SK-N-SH (cell line): ENCODE results near the gene ZHX3. TPM values are rescaled to one million over a fixed set of nuclear protein-coding genes. Genes with fewer than 3 reads are reported as not detected.

Source experiments
- CTCF ChIA-PET: fragments of 300-600, 350-600 bp; formaldehyde crosslinking; extraction: SDS; loops from one replicate; lab custom pipeline; 2021; lab: Yijun Ruan, JAX
- POLR2A ChIA-PET: fragments of 350-600 bp; sonication (Branson Sonifier 250); formaldehyde crosslinking; extraction: SDS; loops from one replicate; lab custom pipeline; 2020; ENCODE audit warnings: antibody characterized with exemption, inconsistent platforms; lab: Yijun Ruan, JAX
- DNase-seq: peaks from one replicate; pipeline ENCODE4 v3.0.0; 2012
- H2AFZ ChIP-seq: fragments of 200-600 bp; sonication (generic); 2 replicates; pipeline ENCODE4 v1.8.1; 2016; ENCODE audit warnings: antibody characterized with exemption, mild to moderate bottlenecking, low read depth
- H3F3A ChIP-seq: fragments of 200-600 bp; sonication (generic); replicated peaks from 2 replicates; pipeline ENCODE3; 2016; ENCODE audit warnings: antibody characterized with exemption, mild to moderate bottlenecking; ENCODE audit not compliant: insufficient read depth
- H3K27ac ChIP-seq, 2 experiments: fragments of 200-500 bp in 1 of 2; fragments of 200-600 bp in 1 of 2; sonication (Bioruptor generic) in 1 of 2; sonication (generic), shearing (Covaris generic) in 1 of 2; 2 replicates each; pipeline versions ENCODE4 v1.5.1 to v1.6.1; 2014 to 2016; ENCODE audit warnings: low read depth in 2 of 2, inconsistent platforms in 1 of 2, low read length in 1 of 2, mild to moderate bottlenecking in 1 of 2, mixed read lengths in 1 of 2
- H3K27me3 ChIP-seq: fragments of 200-600 bp; sonication (generic), shearing (Covaris generic); 2 replicates; pipeline ENCODE4 v1.6.1; 2016; ENCODE audit warnings: mixed run types; ENCODE audit not compliant: insufficient read depth
- H3K36me3 ChIP-seq, 2 experiments: fragments of 200-500 bp in 1 of 2; fragments of 200-600 bp in 1 of 2; sonication (Bioruptor generic) in 1 of 2; sonication (generic) in 1 of 2; replicated peaks in 1 of 2; 2 replicates each; pipeline versions ENCODE3 to v1.5.1; 2014 to 2016; ENCODE audit warnings: low read length in 1 of 2, mild to moderate bottlenecking in 1 of 2; ENCODE audit not compliant: insufficient read depth in 2 of 2, control insufficient read depth in 1 of 2
- H3K4me1 ChIP-seq, 2 experiments: fragments of 200-500 bp in 1 of 2; fragments of 200-600 bp in 1 of 2; sonication (Bioruptor generic) in 1 of 2; sonication (generic), shearing (Covaris generic) in 1 of 2; 2 replicates each; pipeline versions ENCODE4 v1.5.1 to v1.6.1; 2014 to 2016; ENCODE audit warnings: low read depth in 1 of 2, low read length in 1 of 2, mixed run types in 1 of 2; ENCODE audit not compliant: insufficient read depth in 2 of 2, control insufficient read depth in 1 of 2
- H3K4me2 ChIP-seq: fragments of 200-600 bp; sonication (generic), shearing (Covaris generic); 2 replicates; pipeline ENCODE4 v1.6.1; 2017; ENCODE audit warnings: mixed run types
- H3K4me3 ChIP-seq, 2 experiments: fragments of 200-500 bp in 1 of 2; fragments of 200-600 bp in 1 of 2; sonication (Bioruptor generic) in 1 of 2; sonication (generic), shearing (Covaris generic) in 1 of 2; 2 replicates each; pipeline versions ENCODE4 v1.5.1 to v1.8.1; 2014 to 2016; ENCODE audit warnings: low read depth in 2 of 2, inconsistent platforms in 1 of 2, low read length in 1 of 2, mild to moderate bottlenecking in 1 of 2, mixed read lengths in 1 of 2, moderate library complexity in 1 of 2
- H3K79me2 ChIP-seq: fragments of 200-600 bp; sonication (generic); 2 replicates; pipeline ENCODE4 v1.8.1; 2017; ENCODE audit warnings: mild to moderate bottlenecking; ENCODE audit not compliant: insufficient read depth
- H3K9ac ChIP-seq: fragments of 200-600 bp; sonication (generic); 2 replicates; pipeline ENCODE4 v1.6.1; 2017; ENCODE audit warnings: mixed run types
- H3K9me2 ChIP-seq: fragments of 200-600 bp; sonication (generic); 2 replicates; pipeline ENCODE4 v1.6.1; 2017; ENCODE audit warnings: mixed run types
- H3K9me3 ChIP-seq: fragments of 200-600 bp; sonication (generic); 2 replicates; pipeline ENCODE4 v1.6.1; 2017; ENCODE audit warnings: mixed run types, mild to moderate bottlenecking, moderate library complexity
- H4K20me1 ChIP-seq: fragments of 200-600 bp; sonication (generic); 2 replicates; pipeline ENCODE4 v1.6.1; 2017; ENCODE audit warnings: mild to moderate bottlenecking, mixed run types; ENCODE audit not compliant: insufficient read depth
- CHD2 ChIP-seq: fragments of 150-350 bp; IDR thresholded peaks from 2 replicates; pipeline ENCODE4 v1.6.1; 2018; ENCODE audit warnings: low read length; ENCODE audit not compliant: partially characterized antibody
- ELF1 ChIP-seq: IDR thresholded peaks from 2 replicates; pipeline ENCODE4 v1.4.0; 2012
- EZH2phosphoT487 ChIP-seq: fragments of 200-600 bp; sonication (generic); IDR thresholded peaks from 2 replicates; pipeline ENCODE4 v1.6.1; 2017; ENCODE audit warnings: low read depth, mixed run types, mild to moderate bottlenecking, antibody characterized with exemption, moderate library complexity, borderline replicate concordance
- GABPA ChIP-seq: IDR thresholded peaks from 2 replicates; pipeline ENCODE4 v1.4.0; 2012; ENCODE audit warnings: low read depth, mild to moderate bottlenecking
- IRF3 ChIP-seq: fragments of 150-350 bp; IDR thresholded peaks from 2 replicates; pipeline ENCODE4 v1.6.1; 2016; ENCODE audit warnings: mild to moderate bottlenecking, low read depth, low read length
- JUND ChIP-seq: IDR thresholded peaks from 2 replicates; pipeline ENCODE4 v1.4.0; 2012
- MEF2A ChIP-seq: IDR thresholded peaks from 2 replicates; pipeline ENCODE4 v1.4.0; 2012; ENCODE audit warnings: low read depth, borderline replicate concordance
- MXI1 ChIP-seq: IDR thresholded peaks from 2 replicates; pipeline ENCODE4 v1.6.1; 2012; ENCODE audit warnings: mild to moderate bottlenecking, low read depth, low read length, improper control_type of control experiment
- NFIC ChIP-seq: IDR thresholded peaks from 2 replicates; pipeline ENCODE4 v1.4.0; 2012; ENCODE audit warnings: borderline replicate concordance
- PBX3 ChIP-seq: IDR thresholded peaks from 2 replicates; pipeline ENCODE4; 2012
- RAD21 ChIP-seq: IDR thresholded peaks from 2 replicates; pipeline ENCODE4 v1.6.1; 2012; ENCODE audit warnings: mild to moderate bottlenecking, low read length
- REST ChIP-seq: IDR thresholded peaks from 2 replicates; pipeline ENCODE4 v1.6.1; 2012; ENCODE audit warnings: mild to moderate bottlenecking, low read depth, low read length, moderate library complexity
- RXRA ChIP-seq: IDR thresholded peaks from 2 replicates; pipeline ENCODE4 v1.4.0; 2012; ENCODE audit warnings: low read depth, mild to moderate bottlenecking, borderline replicate concordance
- TAF1 ChIP-seq: IDR thresholded peaks from 2 replicates; pipeline ENCODE4 v1.6.1; 2012; ENCODE audit warnings: low read depth, mild to moderate bottlenecking, low read length, moderate library complexity, borderline replicate concordance
- TCF12 ChIP-seq: IDR thresholded peaks from 2 replicates; pipeline ENCODE4 v1.4.0; 2012
- TEAD4 ChIP-seq: IDR thresholded peaks from 2 replicates; pipeline ENCODE4 v1.4.0; 2012; ENCODE audit warnings: mild to moderate bottlenecking, borderline replicate concordance; ENCODE audit not compliant: insufficient read depth
- USF1 ChIP-seq: IDR thresholded peaks from 2 replicates; pipeline ENCODE4 v1.4.0; 2012; ENCODE audit warnings: low read depth, borderline replicate concordance
- whole genome bisulfite sequencing: methylation state at CpG from one replicate; pipeline ENCODE4 v1.1.6; 2017; ENCODE audit warnings: low lambda C conversion rate; 5-methylcytosine and 5-hydroxymethylcytosine counted together
- polyA plus RNA-seq, 3 experiments: library from polyadenylated mRNA; depleted of rRNA; stranded (reverse); fragments of >200 nt; gene quantifications; 2 replicates each; pipeline ENCODE4 v1.2.3, GENCODE V29; 2012
- TF ChIP-seq, protein P1 (sequence below): IDR thresholded peaks from 2 replicates; pipeline ENCODE4 v1.4.0; 2012; ENCODE audit warnings: low read depth, borderline replicate concordance
- TF ChIP-seq, protein P2 (sequence below): fragments of 150-350 bp; IDR thresholded peaks from 2 replicates; pipeline ENCODE4 v1.6.1; 2017; ENCODE audit warnings: antibody characterized with exemption, low read length, low read depth, borderline replicate concordance
- TF ChIP-seq, protein P3 (sequence below): IDR thresholded peaks from 2 replicates; pipeline ENCODE4 v1.4.0; 2012; ENCODE audit warnings: low read depth

The ZHX3 gene
- polyA plus RNA-seq, 1 of the 3 experiments (the other 2 are of a cell fraction): 6.0 TPM

GRCh38 chr20:41226426-41226825 is 91.1 kb downstream of the ZHX3 start:
- Histone ChIP-seq H3K36me3 (no peaks in the 10 kb centered on the region), H4K20me1 (no peaks in the 10 kb centered on the region), H3K27me3 (no peaks in the 10 kb centered on the region), H3K4me1 (peaks cover under 1 to 12% of the 10 kb centered on the region in 2 experiments; a peak in 3 of 4 replicates), H3K9ac (no peak overlapping the region), H3K9me2 (no peaks in the 10 kb centered on the region), H3K4me2 (no peak overlapping the region), H3K4me3 (no peak overlapping the region), H2AFZ (no peak overlapping the region), H3K27ac (no peak overlapping the region), H3K9me3 (no peaks in the 10 kb centered on the region), H3F3A (no peaks in the 10 kb centered on the region), H3K79me2 (peaks cover 6% of the 10 kb centered on the region)
- TF ChIP-seq TCF12 (no peak), CHD2 (no peak), USF1 (no peak), EZH2phosphoT487 (no peak), MEF2A (no peak), ELF1 (no peak), JUND (no peak), REST (no peak), TAF1 (no peak), PBX3 (no peak), RXRA (no peak), RAD21 (no peak), IRF3 (no peak), MXI1 (no peak), TEAD4 (no peak), GABPA (no peak), NFIC (no peak)
- TF ChIP-seq, protein P1, sequence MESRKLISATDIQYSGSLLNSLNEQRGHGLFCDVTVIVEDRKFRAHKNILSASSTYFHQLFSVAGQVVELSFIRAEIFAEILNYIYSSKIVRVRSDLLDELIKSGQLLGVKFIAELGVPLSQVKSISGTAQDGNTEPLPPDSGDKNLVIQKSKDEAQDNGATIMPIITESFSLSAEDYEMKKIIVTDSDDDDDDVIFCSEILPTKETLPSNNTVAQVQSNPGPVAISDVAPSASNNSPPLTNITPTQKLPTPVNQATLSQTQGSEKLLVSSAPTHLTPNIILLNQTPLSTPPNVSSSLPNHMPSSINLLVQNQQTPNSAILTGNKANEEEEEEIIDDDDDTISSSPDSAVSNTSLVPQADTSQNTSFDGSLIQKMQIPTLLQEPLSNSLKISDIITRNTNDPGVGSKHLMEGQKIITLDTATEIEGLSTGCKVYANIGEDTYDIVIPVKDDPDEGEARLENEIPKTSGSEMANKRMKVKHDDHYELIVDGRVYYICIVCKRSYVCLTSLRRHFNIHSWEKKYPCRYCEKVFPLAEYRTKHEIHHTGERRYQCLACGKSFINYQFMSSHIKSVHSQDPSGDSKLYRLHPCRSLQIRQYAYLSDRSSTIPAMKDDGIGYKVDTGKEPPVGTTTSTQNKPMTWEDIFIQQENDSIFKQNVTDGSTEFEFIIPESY: no peak
- TF ChIP-seq, protein P2, sequence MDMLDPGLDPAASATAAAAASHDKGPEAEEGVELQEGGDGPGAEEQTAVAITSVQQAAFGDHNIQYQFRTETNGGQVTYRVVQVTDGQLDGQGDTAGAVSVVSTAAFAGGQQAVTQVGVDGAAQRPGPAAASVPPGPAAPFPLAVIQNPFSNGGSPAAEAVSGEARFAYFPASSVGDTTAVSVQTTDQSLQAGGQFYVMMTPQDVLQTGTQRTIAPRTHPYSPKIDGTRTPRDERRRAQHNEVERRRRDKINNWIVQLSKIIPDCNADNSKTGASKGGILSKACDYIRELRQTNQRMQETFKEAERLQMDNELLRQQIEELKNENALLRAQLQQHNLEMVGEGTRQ: no peak
- TF ChIP-seq, protein P3, sequence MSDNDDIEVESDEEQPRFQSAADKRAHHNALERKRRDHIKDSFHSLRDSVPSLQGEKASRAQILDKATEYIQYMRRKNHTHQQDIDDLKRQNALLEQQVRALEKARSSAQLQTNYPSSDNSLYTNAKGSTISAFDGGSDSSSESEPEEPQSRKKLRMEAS: no peak
- ChIA-PET CTCF (interaction anchor here (0.8 to 2.3 kb wide), 6 partner anchors 24 to 258 kb away, joined by 3 to 9 read pairs (median 4); partner anchors contain the start of gene LPIN3), POLR2A (no interaction called here)
- DNase-seq: no peak
- 89% methylated on average over 1 of the region's 1 CpG for WGBS
